ENCODE measurements around the gene METTL18.

DNA sequence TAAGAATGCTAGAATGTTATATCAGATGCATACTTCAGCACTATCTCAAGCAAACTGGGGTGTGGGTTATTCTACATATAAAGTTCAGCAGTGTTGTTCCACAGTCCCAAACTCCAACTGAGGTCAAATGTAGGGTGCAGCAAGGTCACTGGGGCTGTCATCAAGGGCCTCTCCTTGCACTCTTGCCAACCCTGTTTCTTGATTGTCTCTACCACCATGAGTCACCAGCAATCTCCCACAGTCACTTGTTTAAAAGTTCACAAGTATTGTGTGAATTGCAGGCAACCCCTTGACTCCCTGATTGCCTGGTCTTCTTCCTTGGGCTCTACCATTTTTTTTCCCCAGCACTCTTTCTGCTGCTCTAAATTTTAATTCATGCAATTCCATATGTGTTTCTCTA lies 10.6 kb downstream of the METTL18 start:
- TF ChIP-seq, protein P1, sequence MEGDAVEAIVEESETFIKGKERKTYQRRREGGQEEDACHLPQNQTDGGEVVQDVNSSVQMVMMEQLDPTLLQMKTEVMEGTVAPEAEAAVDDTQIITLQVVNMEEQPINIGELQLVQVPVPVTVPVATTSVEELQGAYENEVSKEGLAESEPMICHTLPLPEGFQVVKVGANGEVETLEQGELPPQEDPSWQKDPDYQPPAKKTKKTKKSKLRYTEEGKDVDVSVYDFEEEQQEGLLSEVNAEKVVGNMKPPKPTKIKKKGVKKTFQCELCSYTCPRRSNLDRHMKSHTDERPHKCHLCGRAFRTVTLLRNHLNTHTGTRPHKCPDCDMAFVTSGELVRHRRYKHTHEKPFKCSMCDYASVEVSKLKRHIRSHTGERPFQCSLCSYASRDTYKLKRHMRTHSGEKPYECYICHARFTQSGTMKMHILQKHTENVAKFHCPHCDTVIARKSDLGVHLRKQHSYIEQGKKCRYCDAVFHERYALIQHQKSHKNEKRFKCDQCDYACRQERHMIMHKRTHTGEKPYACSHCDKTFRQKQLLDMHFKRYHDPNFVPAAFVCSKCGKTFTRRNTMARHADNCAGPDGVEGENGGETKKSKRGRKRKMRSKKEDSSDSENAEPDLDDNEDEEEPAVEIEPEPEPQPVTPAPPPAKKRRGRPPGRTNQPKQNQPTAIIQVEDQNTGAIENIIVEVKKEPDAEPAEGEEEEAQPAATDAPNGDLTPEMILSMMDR (IDR thresholded peaks at IDR 0.05) = no peak
- TF ChIP-seq POLR2A (IDR thresholded peaks at IDR 0.05) (no peak), POLR2AphosphoS5 (IDR thresholded peaks at IDR 0.05) (no peak)
